Measurements from ENCODE around the gene NSUN2. TPM values are rescaled to one million over a fixed set of nuclear protein-coding genes. Genes with fewer than 3 reads are reported as not detected.

NSUN2 gene
- total RNA-seq, 1 donor from 2014 or later = 78.8 TPM

DNA sequence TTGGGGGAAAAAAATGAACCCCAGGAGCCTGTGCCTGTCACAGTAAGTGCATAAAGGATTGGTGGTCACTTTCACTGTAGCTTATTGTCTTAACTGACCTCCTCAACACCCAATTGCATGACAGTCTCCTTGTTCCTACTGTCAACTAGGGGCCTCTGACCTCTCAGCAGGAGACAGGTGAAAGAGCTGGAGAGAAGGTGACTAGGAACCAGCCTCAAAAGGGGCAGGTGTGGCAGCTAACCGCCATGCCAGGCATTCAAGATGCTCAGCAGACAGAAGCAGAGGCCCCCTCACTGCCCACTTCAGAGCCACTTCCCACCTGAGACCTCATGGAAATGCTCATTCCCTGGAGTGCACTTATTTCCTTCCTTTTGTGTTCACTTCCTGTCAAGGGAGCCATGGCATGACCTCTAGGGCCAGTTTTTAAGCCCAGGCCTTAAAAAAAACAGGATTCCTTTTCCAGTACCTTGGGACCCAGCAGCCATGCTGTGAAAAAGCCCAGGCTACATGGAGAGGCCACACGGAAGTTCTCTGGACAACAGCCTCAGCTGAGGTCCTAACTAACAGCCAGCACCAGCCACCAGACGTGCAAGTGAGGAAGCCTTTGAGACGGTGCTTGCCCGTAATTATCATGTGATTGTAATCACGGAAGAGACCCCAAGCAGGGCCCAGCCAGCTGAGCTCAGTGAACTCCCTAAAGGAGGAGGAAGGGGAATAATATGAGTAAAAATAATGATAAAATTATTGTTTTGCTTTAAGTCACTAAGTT lies 74.9 kb downstream of the NSUN2 start:
- no peaks in the 10 kb centered on the region for H3K4me1 Mint-ChIP-seq (ENCODE audit: low read depth, unreplicated experiment)
- no peak for DNase-seq (ENCODE audit: low read depth)
- H3K9me3 ChIP-seq (ENCODE audit: insufficient read depth, low read depth, low read length) = no peaks in the 10 kb centered on the region
- TF ChIP-seq CTCF (IDR thresholded peaks at IDR 0.05; ENCODE audit: insufficient read depth, low read depth, low read length) = no peak
- TF ChIP-seq EZH2 (IDR thresholded peaks at IDR 0.05; ENCODE audit: insufficient read depth, low read length) = no peak
- no peaks in the 10 kb centered on the region for H3K4me1 ChIP-seq (ENCODE audit: insufficient read depth, low read length)
- no peak overlapping the region for H3K4me3 ChIP-seq (ENCODE audit: insufficient read depth, low read depth, low read length)
- no peaks in the 10 kb centered on the region for H4K20me1 ChIP-seq (ENCODE audit: insufficient read depth, low read length)
- peaks cover 14% of the 10 kb centered on the region for H3K27me3 Mint-ChIP-seq (ENCODE audit: low read depth, unreplicated experiment)
- H2AFZ ChIP-seq (ENCODE audit: low read depth, low read length) = no peak overlapping the region
- H3K36me3 ChIP-seq (ENCODE audit: insufficient read depth, low read length) = no peaks in the 10 kb centered on the region
- no peak overlapping the region for H3K4me2 ChIP-seq (ENCODE audit: low read length)
- H3K36me3 Mint-ChIP-seq (ENCODE audit: low read depth, unreplicated experiment) = no peaks in the 10 kb centered on the region
- no peak for FAIRE-seq
- H3K27me3 ChIP-seq (ENCODE audit: insufficient read depth, low read length) = no peaks in the 10 kb centered on the region
- H3K79me2 ChIP-seq (ENCODE audit: insufficient read depth, low read length) = no peaks in the 10 kb centered on the region
- no peak overlapping the region for H3K27ac ChIP-seq (ENCODE audit: low read depth, low read length)
- H3K9ac ChIP-seq (ENCODE audit: low read length) = no peak overlapping the region
- peaks cover 2% of the 10 kb centered on the region for H3K9me3 Mint-ChIP-seq (ENCODE audit: unreplicated experiment)
- H3K4me3 Mint-ChIP-seq (ENCODE audit: unreplicated experiment) = no peak overlapping the region
- no peak overlapping the region for H3K27ac Mint-ChIP-seq (ENCODE audit: unreplicated experiment)

DNA sequence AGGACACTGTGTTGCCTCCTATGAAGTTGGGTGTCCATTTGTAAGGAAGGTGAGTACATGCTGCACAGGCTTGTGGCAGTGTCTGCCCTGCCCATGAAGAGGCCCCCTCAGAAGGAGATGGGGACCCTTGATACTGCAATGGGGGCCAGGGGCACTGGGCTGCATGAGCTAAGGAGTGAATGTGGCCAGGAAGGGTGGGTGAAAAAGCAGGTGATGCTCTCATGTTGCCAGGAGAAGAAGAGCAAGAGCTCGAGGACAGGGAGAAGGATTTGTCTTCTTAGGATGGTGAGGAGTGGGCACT lies 76.1 kb downstream of the NSUN2 start:
- Mint-ChIP-seq H3K27ac (ENCODE audit: unreplicated experiment) (no peak overlapping the region), H3K27me3 (ENCODE audit: low read depth, unreplicated experiment) (peaks cover 13% of the 10 kb centered on the region), H3K9me3 (ENCODE audit: unreplicated experiment) (peaks cover 2% of the 10 kb centered on the region), H3K4me3 (ENCODE audit: unreplicated experiment) (no peak overlapping the region), H3K36me3 (ENCODE audit: low read depth, unreplicated experiment) (no peaks in the 10 kb centered on the region), H3K4me1 (ENCODE audit: low read depth, unreplicated experiment) (no peaks in the 10 kb centered on the region)
- Histone ChIP-seq H3K4me2 (ENCODE audit: low read length) (no peak overlapping the region), H3K9me3 (ENCODE audit: insufficient read depth, low read depth, low read length) (peaks cover 5% of the 10 kb centered on the region), H3K27ac (ENCODE audit: low read depth, low read length) (no peak overlapping the region), H4K20me1 (ENCODE audit: insufficient read depth, low read length) (no peaks in the 10 kb centered on the region), H3K4me3 (ENCODE audit: insufficient read depth, low read depth, low read length) (no peak overlapping the region), H3K36me3 (ENCODE audit: insufficient read depth, low read length) (no peaks in the 10 kb centered on the region), H2AFZ (ENCODE audit: low read depth, low read length) (no peak overlapping the region), H3K27me3 (ENCODE audit: insufficient read depth, low read length) (no peaks in the 10 kb centered on the region), H3K79me2 (ENCODE audit: insufficient read depth, low read length) (no peaks in the 10 kb centered on the region), H3K9ac (ENCODE audit: low read length) (no peak overlapping the region), H3K4me1 (ENCODE audit: insufficient read depth, low read length) (no peaks in the 10 kb centered on the region)
- FAIRE-seq (no peak), DNase-seq (ENCODE audit: low read depth) (no peak)
- TF ChIP-seq CTCF (IDR thresholded peaks at IDR 0.05; ENCODE audit: insufficient read depth, low read depth, low read length) = no peak
- TF ChIP-seq EZH2 (IDR thresholded peaks at IDR 0.05; ENCODE audit: insufficient read depth, low read length) = no peak

DNA sequence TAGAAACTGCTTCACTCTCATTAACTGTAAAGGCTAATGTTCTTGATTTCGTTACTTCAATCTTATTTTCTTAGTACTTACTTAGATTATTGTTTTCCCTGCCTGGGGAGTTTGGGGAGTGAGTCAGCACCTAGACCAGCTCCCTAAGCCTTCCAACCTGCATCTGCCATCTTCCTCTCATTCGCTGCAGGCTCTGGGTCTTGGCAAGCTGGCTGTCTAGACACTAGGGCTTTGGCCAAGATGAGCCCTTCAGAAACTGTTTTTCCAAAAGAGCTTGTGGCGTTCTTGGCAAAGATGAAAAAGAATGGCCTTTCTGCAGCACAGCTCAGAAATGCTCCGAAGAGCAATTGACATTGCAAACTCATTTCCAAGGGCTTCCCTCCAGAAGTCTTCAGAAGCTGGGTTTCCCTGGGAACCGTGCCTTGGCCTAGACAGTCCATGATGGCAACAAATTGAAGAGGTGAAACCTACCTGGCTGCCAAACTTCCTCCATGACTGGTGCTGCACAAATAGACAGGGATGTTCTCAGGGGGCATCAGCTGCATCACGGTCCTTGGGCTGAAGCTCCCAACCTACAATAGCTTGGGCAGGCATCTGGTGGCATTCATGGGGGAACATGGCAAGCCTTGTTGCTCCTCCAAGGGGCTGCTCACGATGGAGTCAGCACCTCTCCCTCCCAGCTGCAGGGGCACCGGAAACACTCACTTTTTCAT lies 76.6 kb downstream of the NSUN2 start:
- peaks cover 8% of the 10 kb centered on the region for H3K27me3 Mint-ChIP-seq (ENCODE audit: low read depth, unreplicated experiment)
- TF ChIP-seq EZH2 (IDR thresholded peaks at IDR 0.05; ENCODE audit: insufficient read depth, low read length) (no peak), CTCF (IDR thresholded peaks at IDR 0.05; ENCODE audit: insufficient read depth, low read depth, low read length) (no peak)
- Histone ChIP-seq H3K4me3 (ENCODE audit: insufficient read depth, low read depth, low read length) (no peak overlapping the region), H4K20me1 (ENCODE audit: insufficient read depth, low read length) (no peaks in the 10 kb centered on the region), H2AFZ (ENCODE audit: low read depth, low read length) (no peak overlapping the region), H3K4me2 (ENCODE audit: low read length) (no peak overlapping the region), H3K9ac (ENCODE audit: low read length) (no peak overlapping the region), H3K27me3 (ENCODE audit: insufficient read depth, low read length) (no peaks in the 10 kb centered on the region), H3K27ac (ENCODE audit: low read depth, low read length) (no peak overlapping the region), H3K79me2 (ENCODE audit: insufficient read depth, low read length) (no peaks in the 10 kb centered on the region), H3K4me1 (ENCODE audit: insufficient read depth, low read length) (no peaks in the 10 kb centered on the region), H3K36me3 (ENCODE audit: insufficient read depth, low read length) (no peaks in the 10 kb centered on the region), H3K9me3 (ENCODE audit: insufficient read depth, low read depth, low read length) (peaks cover 5% of the 10 kb centered on the region)
- FAIRE-seq (no peak), DNase-seq (ENCODE audit: low read depth) (peak; percentile 34)
- no peaks in the 10 kb centered on the region for H3K4me1 Mint-ChIP-seq (ENCODE audit: low read depth, unreplicated experiment)
- H3K9me3 Mint-ChIP-seq (ENCODE audit: unreplicated experiment) = peaks cover 2% of the 10 kb centered on the region
- no peak overlapping the region for H3K27ac Mint-ChIP-seq (ENCODE audit: unreplicated experiment)
- no peak overlapping the region for H3K4me3 Mint-ChIP-seq (ENCODE audit: unreplicated experiment)
- H3K36me3 Mint-ChIP-seq (ENCODE audit: low read depth, unreplicated experiment) = no peaks in the 10 kb centered on the region
